ENCODE results near the gene TARBP2.

The TARBP2 gene

DNA sequence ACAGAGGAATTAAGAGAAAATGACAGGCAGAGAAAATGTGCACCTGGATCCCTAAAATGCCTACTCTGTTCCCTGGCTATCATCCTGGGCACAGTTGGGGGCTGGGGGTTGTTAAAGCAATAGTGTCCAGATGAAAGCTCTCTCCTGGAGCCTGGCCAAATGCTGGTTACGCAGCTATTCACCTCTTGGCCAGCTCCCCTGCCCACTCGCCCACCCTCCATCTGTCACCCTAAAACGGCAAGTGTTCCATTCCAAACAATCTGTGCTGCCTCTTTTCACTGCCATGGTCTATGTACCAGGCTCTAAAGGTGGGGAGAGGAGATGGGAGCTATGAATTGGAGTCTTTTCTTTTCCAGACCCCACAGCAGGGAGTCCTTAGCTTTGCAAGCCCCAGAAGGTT is 30.9 kb downstream of the TARBP2 start:
- TF ChIP-seq, protein P1, sequence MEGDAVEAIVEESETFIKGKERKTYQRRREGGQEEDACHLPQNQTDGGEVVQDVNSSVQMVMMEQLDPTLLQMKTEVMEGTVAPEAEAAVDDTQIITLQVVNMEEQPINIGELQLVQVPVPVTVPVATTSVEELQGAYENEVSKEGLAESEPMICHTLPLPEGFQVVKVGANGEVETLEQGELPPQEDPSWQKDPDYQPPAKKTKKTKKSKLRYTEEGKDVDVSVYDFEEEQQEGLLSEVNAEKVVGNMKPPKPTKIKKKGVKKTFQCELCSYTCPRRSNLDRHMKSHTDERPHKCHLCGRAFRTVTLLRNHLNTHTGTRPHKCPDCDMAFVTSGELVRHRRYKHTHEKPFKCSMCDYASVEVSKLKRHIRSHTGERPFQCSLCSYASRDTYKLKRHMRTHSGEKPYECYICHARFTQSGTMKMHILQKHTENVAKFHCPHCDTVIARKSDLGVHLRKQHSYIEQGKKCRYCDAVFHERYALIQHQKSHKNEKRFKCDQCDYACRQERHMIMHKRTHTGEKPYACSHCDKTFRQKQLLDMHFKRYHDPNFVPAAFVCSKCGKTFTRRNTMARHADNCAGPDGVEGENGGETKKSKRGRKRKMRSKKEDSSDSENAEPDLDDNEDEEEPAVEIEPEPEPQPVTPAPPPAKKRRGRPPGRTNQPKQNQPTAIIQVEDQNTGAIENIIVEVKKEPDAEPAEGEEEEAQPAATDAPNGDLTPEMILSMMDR (IDR thresholded peaks at IDR 0.05; ENCODE audit: low read depth, low read length), result no peak
- Histone ChIP-seq H3K9me3 (no peaks in the 10 kb centered on the region), H3K4me3 (ENCODE audit: low read depth, low read length) (no peak overlapping the region), H3K27me3 (no peaks in the 10 kb centered on the region), H3K4me1 (no peaks in the 10 kb centered on the region), H3K36me3 (peaks cover 24% of the 10 kb centered on the region)
- no peak for DNase-seq

DNA sequence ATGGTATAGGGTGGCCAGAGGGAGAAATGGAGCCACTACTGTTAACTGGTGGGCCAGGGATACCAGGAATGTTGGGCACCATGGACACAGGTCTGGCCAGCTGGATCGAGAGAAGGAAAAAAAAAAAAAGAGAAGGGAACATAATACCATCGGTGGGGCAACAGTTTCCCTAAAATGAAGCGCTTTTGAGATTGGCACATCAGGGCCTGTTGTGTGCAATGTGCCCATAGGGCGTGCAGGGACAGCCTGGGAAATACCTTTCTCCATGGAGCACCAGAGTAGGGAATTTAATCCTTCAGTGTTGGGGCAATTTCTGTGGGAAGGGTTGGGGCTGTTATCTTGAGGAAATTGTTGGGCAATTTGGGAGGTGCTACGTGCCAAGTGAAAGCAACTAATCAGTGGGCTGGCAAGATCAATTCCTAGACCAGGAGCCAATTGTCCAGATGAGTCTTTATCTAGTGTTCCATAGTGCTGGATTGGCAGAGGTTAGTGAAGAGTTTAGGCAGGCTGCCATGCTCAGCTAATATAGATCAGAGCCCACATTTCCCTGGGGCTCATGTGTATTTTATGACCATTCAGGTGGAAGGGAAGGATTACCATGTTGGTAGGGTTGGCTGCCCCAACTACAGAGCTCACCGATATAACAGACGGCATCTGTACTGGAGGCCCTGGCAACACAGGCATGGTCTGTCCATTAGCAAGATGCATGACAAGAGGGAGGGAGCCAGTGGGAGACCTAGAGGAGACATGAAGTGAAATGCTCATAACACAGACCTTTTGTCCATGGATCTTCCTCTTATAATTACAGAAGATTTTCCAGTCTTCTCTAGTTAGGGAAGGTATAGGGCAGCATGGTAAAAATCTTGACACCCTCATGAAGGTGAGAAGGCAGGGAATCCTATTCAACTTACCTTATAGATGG is 31.7 kb downstream of the TARBP2 start:
- Histone ChIP-seq H3K9me3 (no peaks in the 10 kb centered on the region), H3K36me3 (peaks cover 24% of the 10 kb centered on the region), H3K27me3 (no peaks in the 10 kb centered on the region), H3K4me1 (no peaks in the 10 kb centered on the region), H3K4me3 (ENCODE audit: low read depth, low read length) (no peak overlapping the region)
- TF ChIP-seq, protein P1 (IDR thresholded peaks at IDR 0.05; ENCODE audit: low read depth, low read length), result no peak
- no peak for DNase-seq

DNA sequence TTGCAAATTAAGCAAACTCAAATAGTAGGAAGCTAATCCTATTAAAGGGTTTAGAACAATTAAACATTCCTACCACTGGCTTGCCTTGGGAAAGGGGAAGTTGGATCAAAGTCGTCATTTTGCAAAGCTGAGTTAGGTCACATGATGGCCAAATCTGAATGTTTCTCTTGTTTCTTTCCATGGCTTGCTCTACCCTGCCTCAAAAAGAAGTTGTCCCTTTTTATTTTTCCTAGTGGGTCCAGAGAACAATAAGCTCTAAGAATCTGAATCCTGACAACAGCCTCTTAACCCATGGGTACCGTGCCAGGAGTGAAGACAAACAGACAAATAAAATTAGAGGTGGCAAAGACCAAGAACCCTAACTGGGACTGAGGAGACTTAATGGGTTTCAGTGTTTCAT is 32.4 kb downstream of the TARBP2 start:
- no peak for DNase-seq
- Histone ChIP-seq H3K4me3 (ENCODE audit: low read depth, low read length) (no peak overlapping the region), H3K9me3 (no peaks in the 10 kb centered on the region), H3K4me1 (no peaks in the 10 kb centered on the region), H3K36me3 (peaks cover 24% of the 10 kb centered on the region), H3K27me3 (no peaks in the 10 kb centered on the region)
- TF ChIP-seq, protein P1 (IDR thresholded peaks at IDR 0.05; ENCODE audit: low read depth, low read length), result no peak

DNA sequence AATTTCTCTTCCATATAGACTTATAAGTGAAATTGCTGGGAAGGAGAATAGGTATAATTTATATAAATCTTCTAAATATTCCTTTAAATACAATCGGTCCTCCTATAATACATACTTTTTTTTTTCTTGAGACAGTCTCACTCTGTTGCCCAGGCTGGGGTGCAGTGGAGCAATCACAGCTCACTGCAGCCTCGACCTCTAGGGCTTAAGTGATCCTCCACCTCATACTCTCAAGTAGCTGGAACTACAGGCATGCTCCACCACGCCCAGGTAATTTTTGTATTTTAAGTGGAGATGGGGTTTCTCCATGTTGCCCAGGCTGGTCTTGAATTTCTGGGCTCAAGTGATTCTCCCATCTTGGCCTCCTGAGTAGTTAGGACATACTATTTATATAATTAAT is 35.9 kb downstream of the TARBP2 start:
- no peaks in the 10 kb centered on the region for H3K4me1 ChIP-seq
- no peak overlapping the region for H3K4me3 ChIP-seq (ENCODE audit: low read depth, low read length)
- H3K36me3 ChIP-seq, result peaks cover 20% of the 10 kb centered on the region
- no peaks in the 10 kb centered on the region for H3K27me3 ChIP-seq
- DNase-seq, result no peak
- no peaks in the 10 kb centered on the region for H3K9me3 ChIP-seq
- TF ChIP-seq, protein P1 (IDR thresholded peaks at IDR 0.05; ENCODE audit: low read depth, low read length), result no peak

DNA sequence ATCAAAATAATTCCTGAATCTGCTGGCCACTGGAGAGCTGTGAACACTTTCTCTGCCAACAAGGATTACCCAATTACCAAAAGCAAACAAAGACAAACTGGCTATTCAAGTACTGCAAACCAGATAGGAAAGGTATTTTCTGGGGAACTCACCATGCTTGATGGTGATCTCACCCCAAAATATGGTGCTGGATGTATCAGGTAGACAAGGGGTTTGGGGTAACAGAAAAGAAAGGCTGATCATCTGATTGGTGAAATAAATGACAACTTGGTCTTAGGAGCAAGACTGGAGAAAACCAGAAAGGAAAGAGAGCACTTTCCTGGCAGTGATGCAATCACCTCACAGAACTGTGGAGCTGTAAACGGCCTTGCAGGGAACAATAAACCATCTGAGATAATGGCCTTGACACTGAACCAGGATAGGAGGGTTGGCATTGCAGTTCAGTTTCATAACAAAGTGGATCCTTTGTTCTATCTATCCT is 37.2 kb downstream of the TARBP2 start:
- DNase-seq, result no peak
- no peaks in the 10 kb centered on the region for H3K9me3 ChIP-seq

More for the DNA sequence above, 37.2 kb downstream of the TARBP2 start:
- TF ChIP-seq, protein P1 (IDR thresholded peaks at IDR 0.05; ENCODE audit: low read depth, low read length), result no peak
- Histone ChIP-seq H3K36me3 (peaks cover 23% of the 10 kb centered on the region), H3K4me3 (ENCODE audit: low read depth, low read length) (no peak overlapping the region), H3K4me1 (no peaks in the 10 kb centered on the region), H3K27me3 (no peaks in the 10 kb centered on the region)

All from BE2C (cell line).